GM12878 (cell line): ENCODE measurements around the gene MTF1. TPM values are rescaled to one million over a fixed set of nuclear protein-coding genes. Genes with fewer than 3 reads are reported as not detected.
A peak's percentile ranks its signal among the peaks of the same experiment; 100 is the strongest.

ENCODE experiments used
- ASH2L ChIP-seq: fragments of 300-600, 200-600 bp; sonication (generic); IDR thresholded peaks from 2 replicates; pipeline ENCODE4 v1.6.1; 2017; ENCODE audit warnings: low read depth, mild to moderate bottlenecking, borderline replicate concordance
- ATF7 ChIP-seq: fragments of 450-650 bp; IDR thresholded peaks from 2 replicates; pipeline ENCODE4 v1.6.1; 2016; ENCODE audit warnings: low read depth, mild to moderate bottlenecking
- CHD4 ChIP-seq: fragments of 200-600 bp; sonication (generic); IDR thresholded peaks from 2 replicates; pipeline ENCODE4 v1.6.1; 2016; ENCODE audit warnings: mild to moderate bottlenecking
- EED ChIP-seq: sonication (generic); IDR thresholded peaks from 2 replicates; pipeline ENCODE4 v1.6.1; 2016; ENCODE audit warnings: antibody characterized with exemption, low read depth
- HDAC2 ChIP-seq: fragments of 200-600 bp; sonication (generic); IDR thresholded peaks from 2 replicates; pipeline ENCODE4 v1.6.1; 2017
- IKZF2 ChIP-seq, 2 experiments: fragments of 450-650 bp; IDR thresholded peaks; 2 replicates each; pipeline ENCODE4 v1.6.1; 2017; ENCODE audit warnings: mild to moderate bottlenecking in 2 of 2, moderate library complexity in 2 of 2
- KDM1A ChIP-seq: fragments of 200-600 bp; sonication (generic); IDR thresholded peaks from 2 replicates; pipeline ENCODE4 v1.6.1; 2016; ENCODE audit warnings: borderline replicate concordance
- MAX ChIP-seq: IDR thresholded peaks from 2 replicates; pipeline ENCODE4 v1.6.1; 2012; ENCODE audit warnings: low read depth, low read length, improper control_type of control experiment
- MEF2A ChIP-seq: IDR thresholded peaks from 2 replicates; pipeline ENCODE4 v1.6.1; 2011; ENCODE audit warnings: low read depth, mild to moderate bottlenecking, low read length, moderate library complexity; ENCODE audit not compliant: insufficient read depth
- MYB ChIP-seq: fragments of 150-350 bp; IDR thresholded peaks from 2 replicates; pipeline ENCODE4 v1.6.1; 2014; ENCODE audit warnings: mild to moderate bottlenecking, low read depth, low read length, borderline replicate concordance
- NBN ChIP-seq: fragments of 450-650 bp; IDR thresholded peaks from 2 replicates; pipeline ENCODE4 v1.6.1; 2016
- NR2C1 ChIP-seq: fragments of 450-650 bp; IDR thresholded peaks from 2 replicates; pipeline ENCODE4 v1.6.1; 2017; ENCODE audit warnings: antibody characterized with exemption, mild to moderate bottlenecking, moderate library complexity
- NR2C2 ChIP-seq: IDR thresholded peaks from 2 replicates; pipeline ENCODE4 v1.6.1; 2011; ENCODE audit warnings: borderline replicate concordance, low read depth; ENCODE audit not compliant: control insufficient read depth, insufficient read length
- SMARCA5 ChIP-seq: fragments of 450-650 bp; IDR thresholded peaks from 2 replicates; pipeline ENCODE4 v1.6.1; 2017; ENCODE audit warnings: mild to moderate bottlenecking
- SP1 ChIP-seq: IDR thresholded peaks from one replicate; pipeline ENCODE4 v1.6.1; 2011; ENCODE audit warnings: low read depth, low read length
- SREBF1 ChIP-seq: IDR thresholded peaks from 2 replicates; pipeline ENCODE4 v1.6.1; 2012; ENCODE audit warnings: mild to moderate bottlenecking, low read length
- SREBF2 ChIP-seq: IDR thresholded peaks from 2 replicates; pipeline ENCODE4 v1.6.1; 2012; ENCODE audit warnings: mild to moderate bottlenecking, low read length
- STAT1 ChIP-seq: fragments of 450-650 bp; conservative IDR thresholded peaks from 2 replicates; pipeline ENCODE4 v1.6.1; 2014; ENCODE audit warnings: antibody characterized with exemption, mild to moderate bottlenecking
- SUZ12 ChIP-seq: fragments of 200-600 bp; sonication (generic); IDR thresholded peaks from one replicate; pipeline ENCODE4 v1.6.1; 2018; ENCODE audit warnings: antibody characterized with exemption, mild to moderate bottlenecking; ENCODE audit not compliant: unreplicated experiment
- ZNF274 ChIP-seq: IDR thresholded peaks from one replicate; pipeline ENCODE4 v1.8.0; 2011; ENCODE audit not compliant: insufficient read length, insufficient read depth
- ZNF687 ChIP-seq: fragments of 450-650 bp; IDR thresholded peaks from 2 replicates; pipeline ENCODE4 v1.6.1; 2017; ENCODE audit warnings: mild to moderate bottlenecking, moderate library complexity
- polyA plus RNA-seq, 11 experiments: library from polyadenylated mRNA; depleted of rRNA in 4 of 11; unstranded in 6 of 11; stranded (reverse) in 5 of 11; fragments of >200 nt; fragmentation: Nextera tagmentation in 4 of 11; fragmentation: Illumina TruSeq in 1 of 11; extraction: Ambion mirVana in 4 of 11; extraction: Trizol in 1 of 11; gene quantifications; 1 replicate in 1 of 11; 2 replicates in 10 of 11; pipeline versions ENCODE4 v1.2.1 to v1.2.3, GENCODE V29; 2011 to 2016; ENCODE audit warnings: inconsistent platforms in 2 of 11, missing spikeins in 2 of 11, low read depth in 1 of 11
- total RNA-seq, 4 experiments: library from RNA; depleted of rRNA in 3 of 4; stranded (reverse); fragments of >200 nt in 3 of 4; fragmentation: Illumina TruSeq in 1 of 4; extraction: Trizol in 1 of 4; gene quantifications; 2 replicates each; pipeline versions ENCODE4 v1.2.1 to v1.2.3, GENCODE V29; 2013 to 2021
- TF ChIP-seq, protein P1 (sequence below): fragments of 450-650 bp; formaldehyde crosslinking; IDR thresholded peaks from 2 replicates; pipeline ENCODE4 v1.4.0; 2022; ENCODE audit warnings: mild to moderate bottlenecking, moderate library complexity
- TF ChIP-seq, protein P2 (sequence below): fragments of 450-650 bp; IDR thresholded peaks from 2 replicates; pipeline ENCODE4 v1.6.1; 2014; ENCODE audit warnings: mild to moderate bottlenecking

The MTF1 gene
- total and polyA plus RNA-seq, 10 of the 15 experiments (the other 5 are each of a cell fraction or from before 2014, with no cell fraction given), result 2.2 to 20.4 (median 6.7) TPM

DNA sequence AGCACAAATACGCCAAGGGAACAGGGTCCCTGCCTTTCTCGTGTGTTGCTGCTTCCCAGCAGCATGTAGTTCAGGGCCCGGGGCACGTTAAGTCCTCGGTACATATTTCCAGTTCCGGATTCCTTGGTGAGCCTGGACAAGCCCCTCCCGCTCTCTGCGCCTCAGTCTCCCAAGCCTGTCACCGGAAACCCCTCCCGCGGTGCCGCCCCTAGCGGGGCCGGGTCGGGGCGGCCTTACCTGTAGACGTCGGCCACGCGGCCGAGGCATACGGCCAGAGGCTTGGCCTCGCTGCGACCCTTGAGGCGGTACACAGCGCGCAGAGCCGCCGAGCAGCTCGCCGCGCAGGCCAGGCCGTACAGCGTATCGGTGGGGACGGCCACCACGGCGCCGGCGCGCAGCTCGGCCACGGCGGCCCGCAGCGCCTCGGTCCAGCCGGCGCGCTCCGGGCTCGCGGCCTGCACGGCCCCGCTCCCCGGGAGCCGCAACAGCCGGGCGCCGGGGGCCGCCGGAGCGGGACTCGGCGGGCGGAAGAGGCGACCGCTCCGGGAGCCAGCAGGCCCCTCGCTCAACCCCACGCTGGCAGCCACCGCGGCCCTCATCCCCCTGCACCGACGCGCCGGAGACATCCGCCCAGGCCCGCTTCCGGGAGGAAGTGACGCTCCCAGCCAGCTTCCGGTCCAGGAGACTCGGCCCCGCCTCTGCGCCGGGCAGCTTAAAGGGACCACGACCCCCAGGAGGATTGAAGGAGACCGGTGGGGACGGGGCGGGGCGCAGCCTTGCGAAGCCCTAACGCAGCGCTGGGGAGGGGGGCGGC is 51.6 kb downstream of the MTF1 start, which contains the start of the genes C1orf122 and YRDC (continued):
- TF ChIP-seq ZNF687, result 0 out of 2 replicates have a peak, but pooled peaks have one; percentile 40
- no peak for TF ChIP-seq NBN
- TF ChIP-seq CHD4, result no peak
- peak; percentile 62; the same call in 1 of the 2 replicates for TF ChIP-seq SREBF2
- TF ChIP-seq SP1, result peak; percentile 49
- peak; percentile 53; the same call in 1 of the 2 replicates for TF ChIP-seq MAX
- TF ChIP-seq MEF2A, result 0 out of 2 replicates have a peak, but pooled peaks have one; percentile 24
- no peak for TF ChIP-seq HDAC2
- TF ChIP-seq MYB, result no peak
- no peak for TF ChIP-seq ATF7
- no peak for TF ChIP-seq SREBF1
- no peak; the same call in 1 of the 2 replicates for TF ChIP-seq ASH2L
- TF ChIP-seq SMARCA5, result 0 out of 2 replicates have a peak, but pooled peaks have one; percentile 76
- no peak for TF ChIP-seq ZNF274
- no peak for TF ChIP-seq STAT1
- TF ChIP-seq, protein P1, sequence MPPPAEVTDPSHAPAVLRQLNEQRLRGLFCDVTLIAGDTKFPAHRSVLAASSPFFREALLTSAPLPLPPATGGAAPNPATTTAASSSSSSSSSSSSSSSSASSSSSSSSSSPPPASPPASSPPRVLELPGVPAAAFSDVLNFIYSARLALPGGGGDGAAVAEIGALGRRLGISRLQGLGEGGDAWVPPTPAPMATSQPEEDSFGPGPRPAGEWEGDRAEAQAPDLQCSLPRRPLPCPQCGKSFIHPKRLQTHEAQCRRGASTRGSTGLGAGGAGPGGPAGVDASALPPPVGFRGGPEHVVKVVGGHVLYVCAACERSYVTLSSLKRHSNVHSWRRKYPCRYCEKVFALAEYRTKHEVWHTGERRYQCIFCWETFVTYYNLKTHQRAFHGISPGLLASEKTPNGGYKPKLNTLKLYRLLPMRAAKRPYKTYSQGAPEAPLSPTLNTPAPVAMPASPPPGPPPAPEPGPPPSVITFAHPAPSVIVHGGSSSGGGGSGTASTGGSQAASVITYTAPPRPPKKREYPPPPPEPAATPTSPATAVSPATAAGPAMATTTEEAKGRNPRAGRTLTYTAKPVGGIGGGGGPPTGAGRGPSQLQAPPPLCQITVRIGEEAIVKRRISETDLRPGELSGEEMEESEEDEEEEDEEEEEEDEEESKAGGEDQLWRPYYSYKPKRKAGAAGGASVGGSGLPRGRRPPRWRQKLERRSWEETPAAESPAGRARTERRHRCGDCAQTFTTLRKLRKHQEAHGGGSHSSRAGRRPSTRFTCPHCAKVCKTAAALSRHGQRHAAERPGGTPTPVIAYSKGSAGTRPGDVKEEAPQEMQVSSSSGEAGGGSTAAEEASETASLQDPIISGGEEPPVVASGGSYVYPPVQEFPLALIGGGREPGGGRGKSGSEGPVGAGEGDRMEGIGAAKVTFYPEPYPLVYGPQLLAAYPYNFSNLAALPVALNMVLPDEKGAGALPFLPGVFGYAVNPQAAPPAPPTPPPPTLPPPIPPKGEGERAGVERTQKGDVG, result no peak
- TF ChIP-seq NR2C1, result peak; percentile 10; the same call in 1 of the 2 replicates
- TF ChIP-seq SUZ12, result no peak
- no peak for TF ChIP-seq KDM1A
- no peak for TF ChIP-seq EED
- TF ChIP-seq NR2C2, result no peak
- TF ChIP-seq IKZF2 (IDR thresholded peaks at IDR 0.05), result no peak
- TF ChIP-seq, protein P2, sequence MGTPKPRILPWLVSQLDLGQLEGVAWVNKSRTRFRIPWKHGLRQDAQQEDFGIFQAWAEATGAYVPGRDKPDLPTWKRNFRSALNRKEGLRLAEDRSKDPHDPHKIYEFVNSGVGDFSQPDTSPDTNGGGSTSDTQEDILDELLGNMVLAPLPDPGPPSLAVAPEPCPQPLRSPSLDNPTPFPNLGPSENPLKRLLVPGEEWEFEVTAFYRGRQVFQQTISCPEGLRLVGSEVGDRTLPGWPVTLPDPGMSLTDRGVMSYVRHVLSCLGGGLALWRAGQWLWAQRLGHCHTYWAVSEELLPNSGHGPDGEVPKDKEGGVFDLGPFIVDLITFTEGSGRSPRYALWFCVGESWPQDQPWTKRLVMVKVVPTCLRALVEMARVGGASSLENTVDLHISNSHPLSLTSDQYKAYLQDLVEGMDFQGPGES, result no peak
